HG02973 (cell line): Measurements from ENCODE around the gene FETUB.
"Not testable (repeated sequence)": the region's sequence is repeated elsewhere in the genome, so short reads cannot be mapped to it uniquely, and the experiment has no call there.

Experiments
- ATAC-seq: cut with Tn5 transposase; IDR thresholded peaks from one replicate; pipeline ENCODE4 v1.9.1; 2021; ENCODE audit warnings: moderate library complexity; ENCODE audit not compliant: unreplicated experiment

Gene FETUB

GRCh38 chr3:186630950-186631641 lies 9.1 kb upstream of the FETUB start:
- ATAC-seq: no peak

DNA sequence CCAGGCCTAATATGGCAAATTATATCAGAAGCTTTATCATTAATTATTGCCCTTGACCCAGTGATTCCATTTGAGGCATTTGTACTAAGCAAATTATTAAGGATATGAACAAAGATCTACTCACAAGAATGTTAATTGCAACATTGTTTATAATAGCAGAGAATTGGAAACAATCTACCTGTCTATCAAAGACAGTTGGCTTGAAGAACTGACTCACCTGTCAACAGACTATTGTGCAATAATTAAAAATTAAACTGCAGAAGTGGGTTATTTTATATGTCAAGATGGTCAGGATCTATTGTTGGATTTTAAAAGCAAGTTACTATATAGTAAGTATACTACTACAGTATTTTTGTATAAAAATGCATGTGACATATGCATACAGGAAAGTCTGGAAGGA lies 6.7 kb upstream of the FETUB start:
- no peak for ATAC-seq

GRCh38 chr3:186634207-186634606 lies 6.0 kb upstream of the FETUB start:
- ATAC-seq: not testable (repeated sequence)

DNA sequence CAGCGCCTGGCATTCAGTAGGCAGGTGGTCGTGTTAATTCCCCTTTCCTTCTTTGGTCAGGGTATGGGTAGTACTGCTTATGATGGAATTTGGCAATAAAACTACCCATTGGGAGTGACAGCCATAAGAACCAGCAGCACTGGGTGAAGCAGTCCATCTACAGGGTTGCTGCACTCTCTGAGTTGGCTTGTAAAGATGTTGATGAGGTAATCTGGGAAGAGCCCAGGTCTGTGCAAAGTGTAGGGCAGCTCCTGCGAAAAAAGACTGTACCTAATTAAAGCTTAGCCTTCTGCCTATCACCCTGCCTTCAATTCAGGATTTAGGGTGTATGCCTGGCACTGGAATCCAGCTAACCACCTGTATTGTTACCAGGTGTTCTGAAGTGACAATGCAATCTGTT lies 4.7 kb upstream of the FETUB start:
- no peak for ATAC-seq

- ATAC-seq: no peak
Observed at GRCh38 chr3:186636536-186636935, 3.7 kb upstream of the FETUB start.

- ATAC-seq: no peak
Observed at GRCh38 chr3:186637686-186638085, 2.5 kb upstream of the FETUB start.

GRCh38 chr3:186638259-186638658 lies 1.9 kb upstream of the FETUB start:
- ATAC-seq: no peak

GRCh38 chr3:186640473-186640818 lies 247 bp downstream of the FETUB start:
- no peak for ATAC-seq

- no peak for ATAC-seq
Observed at GRCh38 chr3:186640929-186641328, 730 bp downstream of the FETUB start.

DNA sequence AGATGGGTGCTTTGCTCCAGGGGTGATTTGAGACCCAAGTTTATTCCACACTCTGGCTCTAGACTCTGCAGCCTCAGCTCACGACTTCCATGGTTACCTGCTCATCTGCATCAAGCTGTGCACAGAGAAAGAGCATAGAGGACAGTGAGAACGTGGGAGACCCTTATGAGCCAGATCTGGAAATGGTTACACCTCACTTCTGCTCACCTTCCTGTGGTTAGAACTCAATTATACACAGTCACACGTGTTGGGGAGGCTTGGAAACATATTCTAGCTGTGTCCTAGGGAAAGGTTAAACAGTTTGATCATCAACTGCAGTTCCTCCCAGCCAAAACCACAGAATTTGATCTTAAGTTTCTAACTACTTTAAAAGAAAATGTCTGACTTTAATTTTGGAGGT lies 1.8 kb downstream of the FETUB start:
- ATAC-seq: no peak

DNA sequence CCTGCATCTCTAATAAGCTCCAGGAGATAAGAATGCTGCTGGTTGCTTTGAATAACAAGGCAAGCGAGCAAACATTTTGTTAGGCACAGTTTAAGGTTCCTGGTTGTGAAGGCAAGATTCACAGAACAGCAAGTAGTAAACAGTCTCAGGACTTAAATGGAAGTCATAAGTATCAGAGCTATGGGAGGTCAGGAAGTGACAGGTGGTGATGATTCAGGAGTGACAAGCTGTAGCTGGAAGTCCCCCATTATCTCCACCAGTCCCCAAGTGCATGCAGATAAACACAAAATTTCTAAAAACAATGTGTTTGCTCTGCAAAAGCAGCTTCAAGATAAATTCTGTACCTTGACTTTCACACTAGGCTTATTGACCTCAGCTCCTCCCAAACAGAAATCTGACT lies 3.3 kb downstream of the FETUB start:
- no peak for ATAC-seq

- ATAC-seq: no peak
Observed at GRCh38 chr3:186644683-186645082, 4.5 kb downstream of the FETUB start.

- ATAC-seq: no peak
Observed at GRCh38 chr3:186646106-186646505, 5.9 kb downstream of the FETUB start.

GRCh38 chr3:186646841-186647240 lies 6.6 kb downstream of the FETUB start:
- ATAC-seq: no peak

DNA sequence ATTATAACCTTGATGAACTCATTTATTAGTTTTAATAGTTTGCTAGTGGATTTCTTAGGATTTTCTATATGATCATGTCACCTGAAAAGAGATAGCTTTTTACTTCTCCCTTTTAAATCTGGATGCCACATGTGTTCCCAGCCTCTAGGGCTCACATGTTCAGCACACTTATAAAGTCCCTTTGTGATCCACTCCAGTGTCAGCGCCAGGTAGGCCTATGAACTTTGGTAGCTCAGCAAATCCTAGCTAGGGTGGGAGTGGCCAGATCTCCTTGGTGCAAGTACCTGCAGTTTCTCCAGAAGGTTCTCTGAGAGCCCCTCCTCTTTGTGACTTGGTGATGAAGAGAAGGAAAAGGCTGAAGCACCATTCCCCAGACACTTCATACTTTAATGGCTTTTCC lies 8.7 kb downstream of the FETUB start:
- no peak for ATAC-seq

GRCh38 chr3:186651678-186652215 lies 11.5 kb downstream of the FETUB start:
- no peak for ATAC-seq

- peak; percentile 77 for ATAC-seq
Observed at GRCh38 chr3:186653080-186653707, 13.0 kb downstream of the FETUB start.

- no peak for ATAC-seq
Observed at GRCh38 chr3:186653984-186654383, 13.8 kb downstream of the FETUB start.

DNA sequence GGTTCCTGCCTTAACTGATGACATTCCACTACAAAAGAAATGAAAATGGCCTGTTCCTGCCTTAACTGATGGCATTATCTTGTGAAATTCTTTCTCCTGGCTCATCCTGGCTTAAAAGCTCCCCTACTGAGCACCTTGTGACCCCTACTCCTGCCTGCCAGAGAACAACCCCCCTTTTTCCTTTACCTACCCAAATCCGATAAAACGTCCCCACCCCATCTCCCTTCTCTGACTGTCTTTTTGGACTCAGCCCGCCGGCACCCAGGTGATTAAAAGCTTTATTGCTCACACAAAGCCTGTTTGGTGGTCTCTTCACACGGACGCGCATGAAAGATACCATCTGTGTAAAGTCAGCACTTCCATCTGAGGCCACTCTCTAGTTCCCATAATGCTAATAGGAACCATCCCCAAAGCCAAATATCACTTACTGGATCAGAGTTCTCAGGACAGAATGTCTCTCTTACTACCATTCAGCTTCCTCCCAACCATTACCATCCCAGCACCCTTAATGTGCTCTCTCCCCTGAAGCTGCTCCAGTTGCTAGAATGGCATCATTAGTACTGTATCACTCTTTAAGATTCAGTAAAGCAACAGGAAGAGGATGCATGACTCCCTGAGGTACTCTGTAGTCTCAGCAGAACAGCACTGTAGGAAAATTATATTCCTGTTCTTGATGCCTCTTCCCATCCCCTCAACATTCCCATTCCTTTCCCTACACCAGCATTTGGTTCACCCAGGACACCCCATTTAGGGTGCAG lies 23.3 kb downstream of the FETUB start:
- ATAC-seq: no peak

- no peak for ATAC-seq
Observed at GRCh38 chr3:186664119-186664495, 23.9 kb downstream of the FETUB start.

- ATAC-seq: no peak
Observed at GRCh38 chr3:186664506-186664905, 24.3 kb downstream of the FETUB start.

DNA sequence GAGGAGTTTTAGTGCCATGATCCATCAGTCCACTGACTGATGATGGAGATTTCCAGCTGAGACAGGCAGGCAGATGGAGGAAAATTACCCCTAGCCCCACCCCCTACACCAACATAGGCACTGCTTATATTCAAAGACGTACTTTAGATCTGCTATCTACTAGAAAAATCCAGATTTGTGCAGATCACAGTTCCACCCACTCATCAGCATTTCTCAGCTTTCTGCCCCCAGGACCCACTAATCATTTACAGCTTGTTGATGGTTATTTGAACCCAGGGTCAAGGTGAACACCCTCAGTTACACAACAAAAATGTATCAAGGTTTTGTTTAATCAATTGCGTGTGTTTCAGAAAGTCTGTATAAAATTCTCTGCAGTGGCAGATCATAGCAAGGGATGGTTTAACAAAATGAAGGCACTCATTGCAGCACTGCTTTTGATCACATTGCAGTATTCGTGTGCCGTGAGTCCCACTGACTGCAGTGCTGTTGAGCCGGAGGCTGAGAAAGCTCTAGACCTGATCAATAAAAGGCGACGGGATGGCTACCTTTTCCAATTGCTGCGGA lies 25.5 kb downstream of the FETUB start, which contains the start of gene HRG:
Gene HRG, plus strand, starts transcription at position 390 of the 564 bp plus-strand sequence. Its CDS starts 18 bp downstream, at position 408.
- ATAC-seq: no peak
